ENCODE measurements around the gene PTGDS. TPM values are rescaled to one million over a fixed set of nuclear protein-coding genes. Genes with fewer than 3 reads are reported as not detected.
A peak's percentile ranks its signal among the peaks of the same experiment; 100 is the strongest.

Gene PTGDS
- total RNA-seq, 1 experiment from 2014 or later, result not detected

GRCh38 chr9:136954270-136955083 lies 22.8 kb upstream of the PTGDS start:
- in situ Hi-C loops (cut with HindIII; ENCODE audit: low sequenced_read_pairs), result no loop called here
- DNase-seq (ENCODE audit: low spot score), result no peak

DNA sequence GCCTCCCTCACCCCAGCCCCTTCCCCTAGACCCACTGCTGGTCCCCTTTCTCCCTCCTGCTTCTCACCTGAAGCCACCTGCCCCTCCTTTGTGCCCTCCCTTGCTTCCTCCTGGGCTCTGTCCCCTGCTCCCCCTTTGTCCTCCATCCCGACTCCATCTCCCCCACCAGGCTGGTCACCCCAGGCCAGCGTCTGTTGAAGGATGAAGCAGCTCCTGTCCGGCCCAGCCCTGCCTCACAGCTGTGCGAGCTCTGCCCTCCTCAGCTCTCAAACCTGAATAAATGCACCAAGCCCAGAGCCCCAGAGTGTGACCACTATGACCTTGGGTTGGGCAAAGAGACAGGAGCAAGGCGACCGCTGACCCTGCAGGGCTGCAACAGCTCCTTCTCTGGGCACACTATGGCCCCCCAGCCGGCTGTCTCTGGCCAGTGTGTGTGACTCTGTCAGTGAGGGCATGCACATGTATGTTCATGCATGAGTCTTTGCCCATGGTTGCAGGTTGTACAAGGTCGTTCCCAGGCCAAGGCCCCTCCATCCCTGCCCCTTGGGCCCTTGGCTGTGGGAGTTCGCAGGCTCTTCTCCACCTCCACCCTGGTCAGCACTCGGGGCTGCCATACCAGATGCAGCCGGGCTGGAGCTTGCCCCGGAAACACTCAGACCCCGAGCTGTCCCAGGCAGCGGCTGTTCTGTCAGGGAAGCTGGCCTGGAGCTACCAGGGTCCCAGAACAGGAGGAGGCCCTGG lies 21.9 kb upstream of the PTGDS start:
- no peak for DNase-seq (ENCODE audit: low spot score)
- in situ Hi-C loops (cut with HindIII; ENCODE audit: low sequenced_read_pairs), result no loop called here

DNA sequence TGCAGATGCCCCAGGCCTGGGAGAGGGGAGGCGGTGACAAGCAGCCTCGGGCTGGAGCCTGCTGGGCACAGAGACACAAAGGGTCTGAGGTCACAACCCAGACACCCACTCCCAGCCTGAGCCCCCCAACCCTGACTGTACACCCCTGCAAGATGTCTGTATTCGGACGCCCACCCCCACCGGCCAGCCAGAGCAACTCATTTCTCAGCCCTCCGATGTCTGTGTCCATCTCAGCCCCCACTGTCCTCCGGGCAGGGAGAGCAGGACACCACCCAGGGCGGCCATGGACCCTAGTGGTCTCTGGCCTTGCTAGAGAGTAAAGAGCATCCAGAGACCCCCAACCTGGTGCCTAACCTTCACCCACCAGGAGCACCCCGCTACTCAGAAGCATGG lies 21.4 kb upstream of the PTGDS start:
- DNase-seq (ENCODE audit: low spot score), result no peak
- in situ Hi-C loops (cut with HindIII; ENCODE audit: low sequenced_read_pairs), result no loop called here

- DNase-seq (ENCODE audit: low spot score), result no peak
- in situ Hi-C loops (cut with HindIII; ENCODE audit: low sequenced_read_pairs), result no loop called here
Measured at GRCh38 chr9:136956604-136957003, 20.7 kb upstream of the PTGDS start.

- DNase-seq (ENCODE audit: low spot score), result no peak
- in situ Hi-C loops (cut with HindIII; ENCODE audit: low sequenced_read_pairs), result no loop called here
Measured at GRCh38 chr9:136957461-136957860, 19.8 kb upstream of the PTGDS start.

GRCh38 chr9:136957901-136958300 lies 19.4 kb upstream of the PTGDS start:
- in situ Hi-C loops (cut with HindIII; ENCODE audit: low sequenced_read_pairs), result no loop called here
- no peak for DNase-seq (ENCODE audit: low spot score)

DNA sequence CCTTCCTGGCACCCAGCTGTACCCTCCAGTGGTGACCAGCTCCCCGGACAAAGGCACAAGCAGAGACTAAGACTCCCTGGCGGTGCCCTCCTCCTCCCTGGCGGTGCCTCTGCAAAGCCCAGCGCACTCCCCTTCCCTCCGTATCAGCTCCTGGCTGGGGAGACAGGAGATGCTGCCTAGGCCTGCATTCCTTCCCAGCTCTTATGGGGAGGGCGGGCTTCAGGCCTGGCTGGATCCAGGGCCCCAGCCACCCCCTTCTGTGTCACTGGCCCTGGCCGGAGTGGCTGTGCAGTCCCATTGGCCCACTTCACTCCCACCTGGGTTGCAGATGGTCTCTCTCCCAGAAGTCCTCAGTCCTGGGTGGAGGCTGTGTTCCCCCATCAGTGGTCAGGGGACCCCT lies 18.8 kb upstream of the PTGDS start:
- in situ Hi-C loops (cut with HindIII; ENCODE audit: low sequenced_read_pairs), result no loop called here

GRCh38 chr9:136958898-136959850 lies 18.1 kb upstream of the PTGDS start:
- no peak for DNase-seq (ENCODE audit: low spot score)
- in situ Hi-C loops (cut with HindIII; ENCODE audit: low sequenced_read_pairs), result no loop called here

More for the DNA sequence above, 18.8 kb upstream of the PTGDS start:
- no peak for DNase-seq (ENCODE audit: low spot score)

GRCh38 chr9:136960212-136960937 lies 16.9 kb upstream of the PTGDS start:
- DNase-seq (ENCODE audit: low spot score), result no peak
- in situ Hi-C loops (cut with HindIII; ENCODE audit: low sequenced_read_pairs), result no loop called here

GRCh38 chr9:136960938-136961275 lies 16.4 kb upstream of the PTGDS start:
- no peak for DNase-seq (ENCODE audit: low spot score)
- in situ Hi-C loops (cut with HindIII; ENCODE audit: low sequenced_read_pairs), result no loop called here

DNA sequence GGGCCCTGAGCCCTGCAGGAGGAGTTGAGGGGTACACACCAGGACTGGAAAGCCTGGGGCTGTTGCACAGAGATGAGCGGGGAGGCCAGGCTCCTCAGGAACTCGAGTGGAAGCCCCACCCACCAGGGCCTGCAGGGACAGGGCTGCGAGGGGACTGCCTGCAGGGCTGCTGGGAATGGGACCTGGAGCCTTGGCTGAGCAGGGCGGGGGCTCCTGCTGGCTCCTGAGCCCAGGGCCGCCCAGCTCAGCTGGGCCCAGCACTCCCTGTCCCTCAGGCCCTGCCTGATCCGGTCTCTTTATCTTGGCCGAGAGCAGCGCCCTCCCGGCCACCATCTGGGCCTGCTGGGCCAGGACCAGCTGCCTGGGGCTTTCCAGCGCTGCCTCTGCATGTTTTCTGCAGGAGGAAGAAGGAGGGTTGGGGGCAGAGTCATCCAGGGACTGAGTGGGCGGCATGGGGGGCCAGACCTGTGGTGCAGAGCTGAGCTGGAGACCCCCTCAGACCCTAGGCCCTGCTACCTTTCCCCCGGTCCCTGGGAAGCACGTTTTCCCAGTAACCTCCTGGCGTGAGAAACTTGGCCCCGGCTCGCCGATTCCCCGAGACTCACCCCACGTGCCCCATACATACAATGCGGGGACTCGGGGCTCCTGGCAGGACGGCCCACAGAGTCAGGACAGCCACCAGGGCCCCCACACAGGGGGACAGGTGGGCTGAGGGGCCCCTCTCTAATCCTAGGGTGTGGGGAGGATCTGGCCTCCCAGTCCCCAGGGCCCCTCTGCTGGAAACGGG lies 15.8 kb upstream of the PTGDS start:
- in situ Hi-C loops (cut with HindIII; ENCODE audit: low sequenced_read_pairs), result no loop called here
- DNase-seq (ENCODE audit: low spot score), result peak; percentile 90

- in situ Hi-C loops (cut with HindIII; ENCODE audit: low sequenced_read_pairs), result no loop called here
- no peak for DNase-seq (ENCODE audit: low spot score)
Measured at GRCh38 chr9:136962163-136962562, 15.1 kb upstream of the PTGDS start.

DNA sequence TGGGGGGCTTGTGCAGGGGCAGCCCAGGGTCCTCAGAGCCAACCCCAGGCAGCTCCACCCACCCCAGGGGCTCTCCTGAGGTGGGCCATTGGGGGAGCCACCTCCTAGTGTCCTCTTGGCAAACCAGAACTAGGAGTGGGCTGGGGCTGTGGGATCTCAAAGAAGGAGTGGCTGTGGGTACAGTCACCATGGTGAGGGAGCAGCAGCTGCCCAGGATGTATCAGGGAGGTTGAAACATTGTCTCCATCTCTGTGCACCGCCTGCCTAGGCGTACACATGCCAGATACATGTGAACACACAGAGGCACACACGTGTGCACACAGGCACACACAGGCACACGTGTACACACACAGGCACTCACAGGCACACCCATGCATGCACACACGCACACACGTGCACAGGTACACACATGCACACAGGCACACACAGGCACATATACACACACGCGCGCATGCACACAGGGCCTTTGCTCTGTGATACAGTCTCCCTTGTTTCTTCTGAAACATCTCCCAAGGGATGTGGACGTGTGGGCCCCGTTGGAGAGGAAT lies 14.5 kb upstream of the PTGDS start:
- no peak for DNase-seq (ENCODE audit: low spot score)
- in situ Hi-C loops (cut with HindIII; ENCODE audit: low sequenced_read_pairs), result no loop called here

DNA sequence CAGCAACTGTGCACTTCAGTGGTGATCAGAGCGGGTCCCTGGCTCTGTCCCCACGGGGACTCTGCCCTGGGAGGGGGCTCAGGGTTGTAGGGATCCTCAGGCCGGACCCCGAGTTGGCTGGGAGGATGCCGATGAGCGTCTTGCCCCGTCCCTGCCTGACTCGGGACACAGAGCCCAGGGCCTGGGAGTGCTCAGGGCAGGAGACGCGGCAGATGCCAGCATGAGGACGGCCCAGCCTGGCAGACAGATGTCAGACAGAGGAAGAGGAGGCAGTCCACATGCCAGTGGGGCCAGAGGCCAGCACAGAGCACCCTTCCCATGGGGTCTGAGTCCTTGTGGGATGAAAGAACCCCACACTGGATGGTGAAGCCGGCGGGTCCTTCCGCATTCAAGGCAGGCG lies 14.0 kb upstream of the PTGDS start:
- in situ Hi-C loops (cut with HindIII; ENCODE audit: low sequenced_read_pairs), result no loop called here
- DNase-seq (ENCODE audit: low spot score), result no peak

DNA sequence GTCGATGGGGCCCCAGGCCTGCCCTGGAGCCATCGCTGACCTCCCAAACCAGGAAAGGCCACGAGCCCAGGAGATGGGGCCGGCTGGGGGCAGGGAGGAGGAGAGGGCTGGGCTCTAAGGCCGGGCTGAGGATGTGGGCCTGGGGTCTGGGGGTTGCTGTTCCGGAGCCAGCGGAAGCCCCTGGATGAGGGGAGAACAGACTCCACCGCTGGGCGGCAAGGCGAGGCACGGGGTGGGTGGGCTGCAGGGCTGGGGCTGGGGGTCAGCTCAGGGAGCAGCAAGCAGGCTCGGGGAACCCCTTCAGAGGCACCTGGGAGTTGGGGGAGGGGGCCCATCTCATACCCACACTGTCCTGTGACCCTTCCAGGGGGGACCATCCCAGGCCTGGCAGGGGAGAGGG lies 13.6 kb upstream of the PTGDS start:
- no peak for DNase-seq (ENCODE audit: low spot score)
- in situ Hi-C loops (cut with HindIII; ENCODE audit: low sequenced_read_pairs), result no loop called here

GRCh38 chr9:136964171-136964689 lies 13.1 kb upstream of the PTGDS start:
- DNase-seq (ENCODE audit: low spot score), result no peak
- in situ Hi-C loops (cut with HindIII; ENCODE audit: low sequenced_read_pairs), result no loop called here

DNA sequence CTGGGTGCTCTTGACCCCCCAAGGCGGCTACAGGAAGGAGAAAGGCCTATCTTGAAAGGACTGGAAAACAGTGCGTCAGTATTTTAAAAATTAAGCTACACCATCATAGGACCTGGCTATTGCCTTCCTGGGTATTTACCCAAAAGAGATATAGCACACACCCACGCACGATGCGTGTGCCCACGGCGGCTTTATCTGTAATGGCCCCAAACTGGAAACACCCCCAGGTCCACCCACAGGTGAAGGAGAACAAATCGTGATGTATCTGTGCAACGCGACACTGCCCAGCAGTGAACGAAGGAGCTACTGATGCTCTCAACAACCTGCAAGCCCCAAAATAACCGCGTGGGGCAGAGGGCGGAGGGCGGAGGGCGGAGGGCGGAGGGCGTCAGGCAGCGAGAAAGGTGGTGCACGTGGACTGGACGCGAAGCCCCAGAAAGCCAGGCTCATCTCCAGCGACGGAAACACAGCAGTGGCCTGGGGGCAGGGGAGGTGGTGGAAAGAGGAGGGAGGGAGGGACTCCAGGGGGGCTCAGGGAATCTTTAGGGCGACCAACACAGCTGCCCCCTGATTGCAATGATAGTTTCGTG lies 12.4 kb upstream of the PTGDS start:
- in situ Hi-C loops (cut with HindIII; ENCODE audit: low sequenced_read_pairs), result no loop called here
- no peak for DNase-seq (ENCODE audit: low spot score)
